CD4-positive, alpha-beta T cell treated with Interleukin-10 for 1 hour (primary cell): Measurements from ENCODE around the gene SSBP3.

Experiments used
- DNase-seq: peaks from one replicate; pipeline ENCODE4 v3.0.0-alpha.2; 2020

SSBP3 gene

DNA sequence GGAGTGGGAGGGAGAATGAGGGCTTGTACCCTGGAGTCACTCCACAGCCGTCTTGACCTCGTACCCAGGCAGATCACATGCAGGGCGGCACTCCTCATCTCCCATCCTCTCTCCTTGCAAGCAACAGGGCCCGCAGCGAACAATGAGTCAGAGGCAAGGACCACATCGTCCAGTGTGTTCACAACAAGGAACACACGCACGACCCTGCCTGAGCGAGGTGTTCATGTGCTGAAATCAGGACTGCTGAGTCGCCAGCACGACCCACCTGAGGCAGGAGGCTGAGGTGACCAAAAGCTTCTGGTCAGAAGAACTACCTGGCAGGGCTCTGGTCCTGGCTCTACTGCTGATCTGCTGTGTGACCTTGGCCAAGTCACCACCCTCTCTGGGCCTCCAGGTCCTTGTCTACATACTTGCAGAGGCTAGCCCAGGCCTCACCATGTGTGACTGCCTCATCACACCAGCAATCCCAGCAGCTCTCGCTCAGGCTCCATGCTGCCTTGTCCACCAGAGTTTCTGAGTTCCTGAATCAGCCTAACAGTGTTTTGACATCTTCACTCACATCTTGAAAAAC lies 78.0 kb downstream of the SSBP3 start:
- DNase-seq, result no peak

GRCh38 chr1:54327386-54328065 lies 78.7 kb downstream of the SSBP3 start:
- DNase-seq, result no peak

GRCh38 chr1:54326543-54327385 lies 79.4 kb downstream of the SSBP3 start:
- no peak for DNase-seq

DNA sequence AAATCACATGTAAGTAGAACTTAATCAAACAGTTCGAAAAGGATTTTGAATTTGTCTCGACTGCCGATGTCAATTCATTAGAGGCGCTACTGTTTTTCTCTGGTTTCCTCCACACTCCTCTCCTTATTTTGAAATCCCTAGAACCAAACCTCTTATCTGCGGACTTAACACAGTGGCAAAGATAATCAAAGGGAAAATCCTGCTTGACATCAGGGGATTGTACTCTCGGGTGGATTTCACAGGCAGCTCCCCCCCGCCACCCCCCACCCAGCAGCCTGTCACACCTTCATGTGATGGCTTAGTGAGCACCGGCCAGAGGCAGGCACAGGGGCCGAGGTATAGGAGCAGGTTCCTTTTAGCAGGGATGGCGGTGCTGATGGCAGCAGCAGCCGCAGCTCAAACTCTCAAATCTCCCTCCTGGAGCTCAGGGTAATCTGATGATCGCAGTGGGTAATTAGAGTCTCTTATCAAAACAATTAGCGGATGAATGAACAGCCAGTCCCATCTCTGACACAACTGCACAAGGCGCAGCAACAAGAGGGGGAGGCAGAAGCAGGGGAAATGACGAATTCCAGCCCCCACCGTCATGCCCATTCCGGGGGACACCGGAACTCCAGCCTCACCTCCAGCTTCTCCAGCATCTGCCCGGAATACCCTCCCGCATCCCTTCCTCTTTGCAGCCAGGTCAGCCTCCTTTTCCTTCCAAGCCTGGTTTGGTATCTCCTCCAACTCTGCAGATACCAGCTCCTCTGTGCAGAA lies 80.3 kb downstream of the SSBP3 start:
- no peak for DNase-seq

DNA sequence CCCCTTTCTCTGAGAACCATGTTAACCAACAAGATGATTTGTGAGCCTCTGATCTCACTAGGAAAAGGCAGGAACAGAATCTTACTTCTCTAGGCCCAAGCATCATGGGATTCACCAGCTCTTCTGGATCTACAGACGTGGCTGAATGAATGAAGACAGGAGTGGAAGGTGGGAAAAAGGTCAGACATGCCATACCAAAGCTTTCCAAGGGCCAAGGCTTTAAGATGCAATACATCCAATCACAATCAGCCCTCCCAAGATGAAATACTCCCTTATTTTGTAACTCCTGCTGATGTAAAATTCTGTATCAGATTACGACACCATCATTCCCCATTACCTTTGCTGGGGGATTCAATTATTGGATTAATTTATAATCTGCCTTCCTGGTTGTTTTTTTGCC lies 80.9 kb downstream of the SSBP3 start:
- DNase-seq, result no peak

GRCh38 chr1:54324251-54325140 lies 81.7 kb downstream of the SSBP3 start:
- no peak for DNase-seq

DNA sequence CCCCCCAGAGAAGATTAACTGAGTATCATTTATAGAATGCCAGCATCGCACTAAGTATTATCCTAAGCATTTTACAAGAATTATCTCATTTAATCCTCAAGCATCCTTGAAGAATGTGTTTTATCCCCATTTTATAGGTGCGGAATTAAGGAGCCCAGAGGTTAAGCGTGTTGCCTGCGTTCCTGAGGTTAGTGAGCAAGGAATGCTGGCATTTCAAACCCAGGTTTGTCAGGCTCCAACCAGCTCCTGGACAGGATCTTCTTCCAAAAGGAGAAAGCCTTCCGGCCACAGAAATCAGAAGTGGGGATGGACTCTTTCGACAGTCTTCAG lies 82.3 kb downstream of the SSBP3 start:
- no peak for DNase-seq

DNA sequence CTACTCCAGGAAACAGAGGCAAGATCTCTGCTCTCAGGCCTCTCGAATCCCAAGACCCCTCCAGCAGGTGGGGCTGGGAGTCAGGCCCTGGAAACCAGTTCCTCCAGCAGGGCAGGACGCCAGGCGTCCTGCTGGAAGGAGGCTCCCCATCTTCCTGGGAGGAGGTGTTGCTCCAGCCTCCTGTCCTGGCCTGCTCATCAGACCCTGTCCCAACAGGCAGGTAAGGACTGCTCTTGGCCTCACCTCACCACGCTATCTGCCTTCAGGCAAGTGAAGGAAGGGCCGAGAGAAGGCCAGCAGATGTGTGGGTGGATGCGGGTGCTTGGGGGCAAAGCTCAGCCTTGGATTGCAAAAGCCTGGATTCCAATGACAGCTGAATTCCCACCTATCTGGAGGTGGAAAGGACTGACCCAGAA lies 82.9 kb downstream of the SSBP3 start:
- DNase-seq, result no peak

DNA sequence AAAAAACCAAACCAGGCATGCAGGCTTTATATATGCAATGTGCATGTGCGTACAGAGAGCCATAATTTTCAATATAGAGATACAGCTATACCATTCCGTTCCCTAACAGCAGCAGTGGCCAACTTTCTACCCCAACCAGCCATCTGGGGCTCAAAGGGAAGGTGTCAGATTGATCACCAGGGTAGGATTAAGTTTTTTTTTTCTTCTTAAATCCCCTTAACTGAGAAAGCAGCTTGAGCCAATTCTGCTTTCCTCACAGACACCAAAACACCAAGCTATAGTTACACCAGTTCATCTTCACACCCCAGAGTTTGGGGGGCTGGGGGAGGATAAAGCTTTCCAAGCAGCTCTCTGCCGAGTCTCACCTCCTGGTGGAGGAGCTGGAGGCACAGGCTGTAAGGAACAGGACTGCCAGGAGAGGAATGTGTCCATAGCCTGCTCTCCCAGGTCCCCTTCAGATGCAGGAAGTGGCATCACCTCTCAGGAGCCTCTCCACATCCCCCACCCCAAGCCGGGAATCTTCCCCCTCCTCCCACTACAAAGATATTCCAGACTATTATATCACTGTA lies 87.9 kb downstream of the SSBP3 start:
- DNase-seq, result no peak

GRCh38 chr1:54317084-54317483 lies 89.1 kb downstream of the SSBP3 start:
- no peak for DNase-seq

- no peak for DNase-seq
These were observed 91.1 kb downstream of the SSBP3 start for GRCh38 chr1:54315099-54315498.

DNA sequence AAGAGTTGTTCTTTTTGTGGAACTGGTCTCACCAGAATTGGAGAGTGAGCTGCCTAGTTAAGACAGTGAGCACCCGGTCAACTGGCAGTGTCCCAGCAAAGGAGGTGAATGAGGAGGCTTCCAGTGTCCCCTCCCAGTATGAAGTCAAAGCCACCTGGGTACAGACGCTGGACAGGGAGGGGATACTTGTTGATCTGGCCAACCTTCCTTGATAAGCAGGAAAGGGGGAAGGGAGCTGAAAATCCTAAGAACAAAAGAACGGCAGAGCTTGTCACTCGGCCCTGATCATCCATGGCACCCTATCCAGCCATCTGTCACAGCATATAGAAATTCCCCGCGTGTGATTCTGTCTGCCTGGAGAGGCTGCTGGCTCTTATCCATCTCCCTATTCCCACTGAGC lies 91.5 kb downstream of the SSBP3 start:
- DNase-seq, result no peak

DNA sequence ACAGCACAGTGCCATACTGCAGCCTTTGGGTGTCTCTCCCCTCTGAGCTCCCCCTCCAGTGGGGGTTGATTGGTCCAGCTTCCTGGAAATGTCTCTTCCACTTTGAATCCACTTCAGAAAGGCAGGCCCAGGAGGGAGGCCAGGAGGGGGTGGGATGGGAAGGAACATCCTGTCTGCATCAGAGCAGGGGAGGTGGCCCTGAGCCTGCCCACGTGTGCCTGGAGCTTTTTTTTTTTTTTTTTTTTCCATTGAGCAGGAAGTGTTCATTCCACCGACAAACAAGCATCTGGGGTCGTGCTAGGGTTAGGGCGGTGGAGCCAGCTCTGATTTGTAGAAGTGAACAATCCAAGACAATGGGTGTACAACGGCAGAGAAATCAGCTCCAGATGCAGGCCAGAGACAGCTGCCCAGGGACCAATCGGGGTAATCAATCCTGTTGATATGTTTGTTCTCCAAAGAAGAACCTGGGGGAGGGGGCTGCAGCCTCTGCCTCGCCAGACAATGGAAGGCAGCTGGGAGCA lies 93.3 kb downstream of the SSBP3 start:
- no peak for DNase-seq

- no peak for DNase-seq
These were observed 94.7 kb downstream of the SSBP3 start for GRCh38 chr1:54311506-54311905.

- no peak for DNase-seq
These were observed 95.5 kb downstream of the SSBP3 start for GRCh38 chr1:54310439-54311328.

GRCh38 chr1:54309631-54310366 lies 96.4 kb downstream of the SSBP3 start:
- DNase-seq, result no peak

- no peak for DNase-seq
These were observed 98.9 kb downstream of the SSBP3 start for GRCh38 chr1:54307305-54307704.

- no peak for DNase-seq
These were observed 100.2 kb downstream of the SSBP3 start for GRCh38 chr1:54305906-54306514.

- DNase-seq, result no peak
These were observed 101.7 kb downstream of the SSBP3 start for GRCh38 chr1:54304518-54304917.
